Hippocampal formation (tissue), 2 donors: Measurements from ENCODE around the gene OR6C2.
"Not testable (repeated sequence)": the region's sequence is repeated elsewhere in the genome, so short reads cannot be mapped to it uniquely, and the experiment has no call there.

Experiments used
- DNase-seq, 2 donors: peaks; one replicate each; lab custom pipeline; 2025; lab: John Stamatoyannopoulos, UW

Gene OR6C2

GRCh38 chr12:55443776-55444175, at the start of gene OR6C2:
Gene OR6C2 (plus strand): TSS chr12:55444076. CDS start chr12:55452214, 8,138 bp downstream.
- no peak for DNase-seq

DNA sequence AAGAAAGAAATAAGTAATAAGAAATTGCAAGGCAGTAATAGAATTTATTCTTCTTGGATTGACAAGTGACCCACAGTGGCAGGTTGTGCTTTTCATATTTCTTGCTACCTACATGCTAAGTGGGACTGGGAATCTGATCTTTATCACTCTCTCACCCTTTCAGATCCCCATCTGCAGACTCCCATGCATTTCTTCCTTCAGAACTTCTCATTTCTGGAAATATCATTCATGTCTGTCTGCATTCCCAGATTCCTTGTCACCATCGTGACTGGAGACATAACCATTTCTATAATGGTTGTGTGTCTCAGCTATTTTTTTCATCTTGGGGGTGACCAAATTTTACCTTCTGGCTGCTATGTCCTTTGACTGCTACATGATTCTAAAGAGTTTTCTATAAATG, 47.5 kb upstream of the OR6C2 start:
- DNase-seq: no peak

DNA sequence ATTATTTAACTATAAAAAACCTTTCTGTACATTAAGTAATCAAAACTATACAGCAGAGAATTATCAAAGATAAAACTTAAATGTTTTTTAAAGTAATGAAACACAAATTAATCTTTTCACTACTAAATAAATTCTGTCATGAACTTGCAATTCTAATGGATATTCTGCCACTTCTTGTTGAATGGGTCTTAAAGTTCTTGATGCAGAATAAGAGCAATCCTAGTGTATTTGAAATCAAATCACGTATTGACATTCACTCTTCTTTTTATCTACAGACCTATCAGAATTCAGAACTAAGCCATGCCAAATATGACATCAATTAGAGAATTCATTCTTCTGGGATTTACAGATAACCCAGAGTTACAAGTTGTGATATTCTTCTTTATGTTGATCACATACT, 43.6 kb upstream of the OR6C2 start, which contains the start of gene OR6C65:
Gene OR6C65 (plus strand): TSS at position 301 of the 400 bp plus-strand sequence. CDS start 0 bp downstream, at position 301.
- no peak for DNase-seq

GRCh38 chr12:55407866-55408265, 36.0 kb upstream of the OR6C2 start:
- no peak for DNase-seq

DNA sequence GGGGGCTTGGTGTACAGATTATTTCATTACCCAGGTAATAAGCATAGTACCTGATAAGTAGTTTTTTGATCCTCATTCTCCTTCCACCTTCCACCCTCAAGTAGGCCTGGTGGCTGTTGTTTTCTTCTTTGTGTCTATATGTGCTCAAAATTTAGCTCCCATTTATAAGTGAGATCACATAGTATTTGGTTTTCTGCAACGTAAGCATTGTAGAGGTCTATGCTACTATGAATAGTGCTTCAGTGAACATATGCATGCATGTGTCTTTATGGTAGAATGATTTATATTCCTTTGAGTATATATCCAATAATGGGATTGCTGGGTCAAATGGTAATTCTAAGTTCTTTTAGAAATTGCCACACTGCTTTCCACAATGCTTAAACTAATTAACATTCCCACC, 34.7 kb upstream of the OR6C2 start:
- not testable (repeated sequence) for DNase-seq

- DNase-seq: not testable (repeated sequence)
These were observed 31.7 kb upstream of the OR6C2 start for GRCh38 chr12:55412138-55412537.

- not testable (repeated sequence) for DNase-seq
These were observed 30.1 kb upstream of the OR6C2 start for GRCh38 chr12:55413498-55414388.

DNA sequence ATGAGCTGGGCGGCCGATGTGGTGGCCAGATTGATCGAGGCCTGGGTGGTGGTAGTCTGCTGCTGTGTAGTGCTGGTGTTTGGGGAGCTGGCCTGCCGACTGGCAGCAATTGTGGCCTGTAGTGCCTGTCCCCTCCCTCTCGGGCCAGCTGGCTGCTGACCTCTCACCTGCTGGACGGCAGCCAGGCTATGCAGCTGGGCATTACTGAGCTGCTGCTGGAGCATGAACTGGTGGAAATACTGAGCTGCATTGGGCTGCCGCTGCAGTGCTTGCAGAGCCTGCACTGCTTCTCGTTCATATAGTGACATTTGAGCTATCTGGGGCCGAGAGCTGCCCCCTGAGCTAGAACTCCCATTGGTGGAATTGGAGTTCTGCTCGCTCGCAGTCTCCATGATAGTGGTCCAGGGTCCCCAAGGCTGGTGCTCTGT, 29.5 kb upstream of the OR6C2 start:
- DNase-seq: not testable (repeated sequence)

DNA sequence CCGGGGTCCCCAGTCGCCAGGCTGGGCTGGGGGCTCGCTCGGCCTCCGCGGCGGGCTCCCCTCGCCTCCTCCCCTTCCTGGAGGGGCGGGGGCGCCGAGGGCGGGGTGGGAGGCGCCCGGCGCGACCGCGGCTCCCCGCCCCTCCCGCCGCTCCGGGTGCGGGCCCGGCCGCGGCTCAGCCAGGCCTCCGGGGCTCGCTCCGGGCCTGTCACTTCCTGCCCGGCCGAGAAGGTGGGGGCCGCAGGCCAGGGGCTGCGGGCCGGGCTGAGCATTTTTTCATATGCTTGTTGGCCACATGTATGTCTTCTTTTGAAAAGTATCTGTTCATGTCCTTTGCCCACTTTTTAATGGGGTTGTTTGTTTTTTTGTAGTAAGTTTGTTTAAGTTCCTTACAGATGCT, 29.0 kb upstream of the OR6C2 start:
- not testable (repeated sequence) for DNase-seq

- no peak for DNase-seq
These were observed 26.9 kb upstream of the OR6C2 start for GRCh38 chr12:55416961-55417360.

- DNase-seq: no peak
These were observed 23.4 kb upstream of the OR6C2 start for GRCh38 chr12:55420307-55420962.

- DNase-seq: no peak
These were observed 17.9 kb upstream of the OR6C2 start, which contains the start of gene OR6C76 for GRCh38 chr12:55425954-55426353. Gene OR6C76 (plus strand): TSS chr12:55426254. CDS start chr12:55426254, 0 bp downstream.

GRCh38 chr12:55428331-55429243, 15.3 kb upstream of the OR6C2 start:
- no peak for DNase-seq

DNA sequence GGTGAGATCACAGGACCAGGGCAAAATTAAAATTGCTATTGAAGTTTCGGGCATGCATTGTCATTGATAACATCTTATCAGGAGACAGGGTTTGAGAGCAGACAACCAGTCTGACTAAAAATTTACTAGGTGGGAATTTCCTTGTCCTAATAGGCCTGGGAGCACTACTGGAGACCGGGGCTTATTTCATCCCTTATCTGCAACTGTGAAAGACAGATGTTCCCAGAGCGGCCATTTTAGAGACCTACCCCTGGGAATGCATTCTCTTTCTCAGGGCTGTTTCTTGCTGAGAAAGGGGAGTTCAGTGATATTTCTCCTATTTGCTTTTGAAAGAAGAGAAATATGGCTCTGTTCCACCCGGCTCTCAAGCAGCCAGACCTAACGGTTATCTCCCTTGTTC, 2.6 kb upstream of the OR6C2 start:
- not testable (repeated sequence) for DNase-seq

DNA sequence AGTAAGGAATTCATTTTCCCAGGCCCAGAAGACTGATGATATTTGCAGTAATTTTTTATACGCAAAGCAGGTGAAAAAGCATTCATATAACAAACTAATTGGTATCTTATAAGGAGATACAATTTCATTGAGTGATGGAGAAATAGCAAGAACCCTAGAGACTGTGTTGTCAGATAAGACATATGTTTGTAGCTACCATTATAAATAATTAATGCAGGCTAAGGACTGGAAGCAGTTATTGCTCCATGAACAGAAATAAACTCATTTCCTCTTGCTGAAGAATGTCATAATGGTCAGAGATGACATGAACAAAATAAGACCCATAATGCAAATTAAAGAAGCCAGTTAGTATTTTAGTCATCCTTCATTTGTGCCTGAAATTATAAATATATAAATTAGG, 1.5 kb downstream of the OR6C2 start:
- DNase-seq: no peak

DNA sequence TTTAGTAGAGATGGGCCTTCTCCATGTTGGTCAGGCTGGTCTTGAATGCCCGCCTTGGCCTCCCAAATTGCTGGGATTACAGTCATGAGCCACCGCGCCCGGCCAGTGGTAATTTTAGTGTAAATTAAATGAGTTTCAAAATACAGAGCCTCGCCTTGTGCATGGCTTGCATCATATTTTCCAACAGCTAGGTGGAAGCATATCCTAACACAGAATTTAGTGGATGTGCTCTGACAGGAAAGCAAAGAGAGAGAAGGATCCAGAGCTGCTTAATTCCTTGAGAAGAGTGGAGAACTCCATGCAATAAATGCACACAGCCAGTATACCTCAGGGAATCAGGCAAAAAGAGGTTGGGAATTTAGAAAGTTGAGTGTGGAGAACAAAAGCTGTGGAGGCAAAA, 2.5 kb downstream of the OR6C2 start:
- DNase-seq: no peak

DNA sequence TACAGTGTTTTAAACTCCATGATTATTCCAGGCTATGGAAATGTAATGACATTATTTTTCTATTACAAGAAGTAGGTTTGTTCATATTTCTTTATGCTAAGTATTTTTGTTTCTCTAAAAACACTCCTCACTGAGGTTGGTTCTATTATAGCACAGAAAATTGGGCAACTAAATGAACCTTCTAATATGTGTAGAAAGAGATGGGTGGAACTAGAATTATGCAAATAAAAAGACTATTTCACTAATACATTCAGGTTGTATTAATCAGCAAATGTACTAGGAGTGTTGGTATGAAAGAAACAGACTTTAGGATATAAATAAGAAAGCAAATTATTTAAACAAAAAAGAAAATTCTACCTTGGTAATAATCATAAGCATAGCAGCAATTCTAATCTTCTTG, 4.9 kb downstream of the OR6C2 start:
- DNase-seq: no peak

DNA sequence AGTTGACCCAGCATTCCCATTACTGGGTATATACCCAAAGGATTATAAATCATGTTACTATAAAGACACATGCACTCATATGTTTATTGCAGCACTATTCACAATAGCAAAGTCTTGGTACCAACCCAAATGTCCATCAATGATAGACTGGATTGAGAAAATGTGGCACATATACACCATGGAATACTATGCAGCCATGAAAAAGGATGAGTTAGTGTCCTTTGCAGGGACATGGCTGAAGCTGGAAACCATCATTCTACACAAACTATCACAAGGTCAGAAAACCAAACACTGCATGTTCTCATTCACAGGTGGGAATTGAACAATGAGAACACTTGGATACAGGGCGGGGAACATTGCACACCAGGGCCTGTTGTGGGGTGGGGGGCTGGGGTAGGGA, 21.1 kb downstream of the OR6C2 start:
- DNase-seq: not testable (repeated sequence)

DNA sequence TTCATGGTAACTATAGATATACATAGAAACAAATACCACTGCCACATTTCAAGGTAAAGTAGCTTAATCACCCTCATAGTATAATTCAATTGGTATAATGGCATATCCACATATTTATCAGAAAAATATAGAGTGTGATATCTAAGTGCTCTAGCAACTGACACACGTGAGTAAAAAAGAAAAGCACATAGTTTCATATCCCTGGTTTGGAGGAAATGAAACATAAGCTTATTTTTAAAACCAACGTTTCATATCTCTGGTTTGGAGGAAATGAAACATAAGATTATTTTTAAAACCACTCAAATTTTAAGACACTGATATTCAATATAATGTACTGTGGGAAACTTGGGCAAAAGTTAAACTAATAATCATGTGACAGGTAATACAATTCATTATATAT, 24.0 kb downstream of the OR6C2 start:
- no peak for DNase-seq

DNA sequence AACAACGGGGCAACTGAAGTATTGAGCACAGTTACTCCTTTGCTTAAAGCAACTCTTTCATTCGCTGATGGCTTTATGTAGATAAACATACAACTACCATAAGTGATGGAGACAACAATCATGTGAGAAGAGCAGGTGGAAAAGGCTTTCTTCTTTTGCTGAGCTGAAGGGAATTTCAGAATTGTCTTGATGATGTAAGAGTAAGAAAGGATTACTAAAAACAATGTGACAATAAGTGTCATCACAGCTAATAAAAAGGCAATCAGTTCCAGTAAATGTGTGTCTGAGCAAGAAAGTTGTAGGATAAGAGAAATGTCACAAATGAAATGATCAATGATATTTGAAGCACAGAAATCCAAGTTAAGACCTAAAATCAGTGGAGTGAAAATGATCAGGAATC, 25.4 kb downstream of the OR6C2 start:
- DNase-seq: no peak

DNA sequence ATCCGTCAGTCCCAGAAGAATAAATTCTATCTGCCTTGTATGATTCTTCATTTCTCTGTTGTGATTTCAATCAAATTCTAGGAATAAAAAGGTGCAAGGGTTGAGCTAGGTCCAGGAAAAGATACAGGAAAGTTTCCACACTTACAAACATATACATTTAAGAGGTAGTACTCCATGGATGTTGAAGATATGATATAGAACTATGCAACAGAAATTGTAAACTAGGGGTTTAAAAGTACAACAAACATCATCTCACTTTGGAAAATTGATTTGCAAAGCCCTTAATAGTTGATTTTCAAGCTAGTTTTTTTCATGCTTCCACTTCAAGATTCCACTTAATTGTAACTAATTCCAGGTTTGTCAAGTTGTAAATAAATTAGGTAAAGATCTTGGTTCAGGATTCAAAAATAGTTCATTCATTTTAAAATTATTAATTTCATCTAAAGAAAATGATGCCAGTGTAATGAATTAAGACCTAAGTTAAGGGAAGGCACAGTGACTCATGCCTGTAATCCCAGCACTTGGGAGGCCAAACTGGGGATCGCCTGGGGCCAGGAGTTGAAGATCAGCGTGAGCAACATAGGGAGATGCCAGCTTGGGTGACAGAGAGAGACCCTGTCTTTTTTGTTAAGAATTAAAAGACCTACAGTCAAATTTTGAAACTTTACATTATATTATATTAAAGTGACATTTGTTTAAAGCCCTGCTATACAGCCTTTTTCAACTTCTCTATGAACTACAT, 26.4 kb downstream of the OR6C2 start, which contains the start of gene OR6C70:
Gene OR6C70 (minus strand): TSS at position 51 of the 742 bp plus-strand sequence. CDS start 0 bp downstream, at position 51.
- no peak for DNase-seq
